CD4-positive, alpha-beta T cell (primary cell): Measurements from ENCODE around the gene CYTIP. TPM values are rescaled to one million over a fixed set of nuclear protein-coding genes. Genes with fewer than 3 reads are reported as not detected.
A peak's percentile ranks its signal among the peaks of the same experiment; 100 is the strongest.
"Not testable (repeated sequence)": the region's sequence is repeated elsewhere in the genome, so short reads cannot be mapped to it uniquely, and the experiment has no call there.

Experiments used
- ATAC-seq: fragments of 200-7000 bp; cut with Tn5 transposase; one replicate; pipeline ENCODE4 v1.10.0; 2022; ENCODE audit warnings: mild to moderate bottlenecking; ENCODE audit not compliant: poor library complexity
- CTCF ChIA-PET: fragments of 350-600 bp; sonication (Branson Sonifier 250); formaldehyde crosslinking; loops from one replicate; lab custom pipeline; 2021; ENCODE audit warnings: antibody characterized with exemption, inconsistent platforms; lab: Charles Lee
- POLR2A ChIA-PET: fragments of 350-600 bp; sonication (Branson Sonifier 250); formaldehyde crosslinking; loops from one replicate; lab custom pipeline; 2021; ENCODE audit warnings: antibody characterized with exemption, inconsistent platforms; lab: Charles Lee
- DNase-seq, 14 experiments: peaks; one replicate each; pipeline ENCODE4 v3.0.0-alpha.2; 2013 to 2020; ENCODE audit warnings: mixed read lengths in 2 of 14
- H3K27ac ChIP-seq, 2 donors: one replicate each; pipeline versions ENCODE4 v1.5.1 to v1.7.0; 2013; ENCODE audit warnings: low read length in 2 of 2, low read depth in 1 of 2, mild to moderate bottlenecking in 1 of 2
- H3K27me3 ChIP-seq, 2 experiments: 1 replicate in 1 of 2; 2 replicates in 1 of 2; pipeline versions ENCODE4 v1.6.1 to v1.7.0; 2013; ENCODE audit warnings: low read length in 2 of 2, control low read depth in 1 of 2, mild to moderate bottlenecking in 1 of 2, moderate library complexity in 1 of 2; ENCODE audit not compliant: insufficient read depth in 2 of 2, control insufficient read depth in 1 of 2
- H3K36me3 ChIP-seq: one replicate; pipeline ENCODE4 v1.6.1; 2013; ENCODE audit warnings: low read length, control low read depth; ENCODE audit not compliant: insufficient read depth
- H3K4me1 ChIP-seq: one replicate; pipeline ENCODE4 v1.6.1; 2013; ENCODE audit warnings: low read length, control low read depth; ENCODE audit not compliant: insufficient read depth
- H3K4me3 ChIP-seq: one replicate; pipeline ENCODE4 v1.5.1; 2013; ENCODE audit warnings: mild to moderate bottlenecking, low read length, moderate library complexity
- H3K9me3 ChIP-seq, 2 experiments: 1 replicate in 1 of 2; 2 replicates in 1 of 2; pipeline versions ENCODE4 v1.6.1 to v1.7.0; 2013; ENCODE audit warnings: low read length in 2 of 2, mild to moderate bottlenecking in 2 of 2, control low read depth in 1 of 2, moderate library complexity in 1 of 2; ENCODE audit not compliant: control insufficient read depth in 1 of 2, insufficient read depth in 1 of 2
- H3K27ac Mint-ChIP-seq: one replicate; pipeline ENCODE4 v1.8.0; 2020; ENCODE audit warnings: mixed read lengths
- H3K27me3 Mint-ChIP-seq: one replicate; pipeline ENCODE4 v1.8.0; 2021; ENCODE audit warnings: mixed read lengths
- H3K36me3 Mint-ChIP-seq: one replicate; pipeline ENCODE4 v1.8.0; 2021; ENCODE audit warnings: low read depth, mixed read lengths
- H3K4me1 Mint-ChIP-seq: one replicate; pipeline ENCODE4 v1.8.0; 2021; ENCODE audit warnings: low read depth, mixed read lengths
- H3K4me3 Mint-ChIP-seq: one replicate; pipeline ENCODE4 v1.8.0; 2020; ENCODE audit warnings: mild to moderate bottlenecking, mixed read lengths
- H3K9me3 Mint-ChIP-seq: one replicate; pipeline ENCODE4 v1.8.0; 2020; ENCODE audit warnings: mixed read lengths
- intact Hi-C, 2 experiments: fragments of 100-400 bp; cut with DNase I in 1 of 2; cut with micrococcal nuclease in 1 of 2; formaldehyde crosslinking; loops; one replicate each; pipeline versions ENCODE4 v1.15.1 to v1.9.0; 2023 to 2025; cut with DNase I, micrococcal nuclease
- total RNA-seq, 174 experiments: library from RNA in 2 of 174; stranded (reverse) in 2 of 174; gene quantifications; one replicate each; pipeline ENCODE4 v1.2.3 and lab custom pipeline; 2021 to 2026
- TF ChIP-seq, protein P1 (sequence below): fragments of 200-600 bp; IDR thresholded peaks from one replicate; pipeline ENCODE4 v1.8.0; 2022; ENCODE audit warnings: antibody characterized with exemption, mild to moderate bottlenecking

Gene CYTIP
- total RNA-seq, 2 experiments from 2014 or later: 474 to 490 TPM

DNA sequence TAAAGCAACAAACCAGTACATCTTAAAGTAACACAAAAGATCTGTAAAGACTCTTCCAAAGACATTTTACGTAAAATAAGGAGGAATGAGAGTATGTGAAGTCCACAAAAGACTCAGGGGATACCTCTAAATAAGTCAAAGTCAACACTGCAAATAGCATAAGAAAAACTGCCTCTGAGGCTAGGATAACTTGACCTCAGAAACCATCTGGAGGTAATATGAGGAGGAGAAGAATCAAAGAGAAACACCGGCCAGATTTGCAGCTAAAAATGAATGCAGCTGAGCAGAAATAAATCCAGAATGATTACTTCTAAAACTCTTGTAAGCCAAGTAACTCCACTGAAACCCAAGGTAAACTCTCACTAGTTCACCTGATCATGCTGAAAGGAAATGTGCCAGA is 66.0 kb downstream of the CYTIP start:
- POLR2A ChIA-PET: interaction anchor here (0.6 kb wide), 1 partner anchor 53 kb away, joined by 3 read pairs; no protein-coding TSS in a partner anchor
- TF ChIP-seq, protein P1, sequence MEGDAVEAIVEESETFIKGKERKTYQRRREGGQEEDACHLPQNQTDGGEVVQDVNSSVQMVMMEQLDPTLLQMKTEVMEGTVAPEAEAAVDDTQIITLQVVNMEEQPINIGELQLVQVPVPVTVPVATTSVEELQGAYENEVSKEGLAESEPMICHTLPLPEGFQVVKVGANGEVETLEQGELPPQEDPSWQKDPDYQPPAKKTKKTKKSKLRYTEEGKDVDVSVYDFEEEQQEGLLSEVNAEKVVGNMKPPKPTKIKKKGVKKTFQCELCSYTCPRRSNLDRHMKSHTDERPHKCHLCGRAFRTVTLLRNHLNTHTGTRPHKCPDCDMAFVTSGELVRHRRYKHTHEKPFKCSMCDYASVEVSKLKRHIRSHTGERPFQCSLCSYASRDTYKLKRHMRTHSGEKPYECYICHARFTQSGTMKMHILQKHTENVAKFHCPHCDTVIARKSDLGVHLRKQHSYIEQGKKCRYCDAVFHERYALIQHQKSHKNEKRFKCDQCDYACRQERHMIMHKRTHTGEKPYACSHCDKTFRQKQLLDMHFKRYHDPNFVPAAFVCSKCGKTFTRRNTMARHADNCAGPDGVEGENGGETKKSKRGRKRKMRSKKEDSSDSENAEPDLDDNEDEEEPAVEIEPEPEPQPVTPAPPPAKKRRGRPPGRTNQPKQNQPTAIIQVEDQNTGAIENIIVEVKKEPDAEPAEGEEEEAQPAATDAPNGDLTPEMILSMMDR: no peak
- Mint-ChIP-seq H3K27ac (no peak overlapping the region), H3K4me1 (peaks cover 54% of the 10 kb centered on the region), H3K27me3 (no peaks in the 10 kb centered on the region), H3K4me3 (peak overlapping the region; percentile 42), H3K36me3 (peaks cover 59% of the 10 kb centered on the region), H3K9me3 (peaks cover 17% of the 10 kb centered on the region)
- Histone ChIP-seq H3K36me3 (peaks cover 5% of the 10 kb centered on the region), H3K27ac (no peak overlapping the region), H3K4me3 (no peak overlapping the region), H3K27me3 (no peaks in the 10 kb centered on the region), H3K9me3 (peaks cover 17 to 18% of the 10 kb centered on the region in 2 experiments), H3K4me1 (no peaks in the 10 kb centered on the region)
- CTCF ChIA-PET: no interaction called here
- intact Hi-C loops: no loop called here
- ATAC-seq (no peak), DNase-seq (no peak)

DNA sequence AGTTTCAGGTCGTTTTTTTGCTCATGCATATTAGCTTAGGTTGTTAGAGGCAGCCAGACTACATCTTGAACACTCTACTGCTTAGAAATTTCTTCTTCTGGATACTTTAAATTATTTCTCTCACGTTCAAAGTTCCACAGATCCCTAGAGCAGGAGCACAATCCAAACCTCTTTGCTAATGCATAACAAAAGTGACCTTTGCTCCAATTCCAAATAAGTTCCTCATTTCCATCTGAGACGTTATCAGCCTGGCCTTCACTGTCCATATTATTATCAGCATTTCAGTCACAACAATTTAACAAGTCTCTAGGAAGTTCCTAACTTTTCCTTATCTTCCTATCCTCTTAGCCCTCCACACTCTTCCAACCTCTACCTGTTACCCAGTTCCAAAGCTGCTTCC is 67.8 kb downstream of the CYTIP start:
- intact Hi-C loops: no loop called here
- Histone ChIP-seq H3K27me3 (no peaks in the 10 kb centered on the region), H3K4me3 (no peak overlapping the region), H3K9me3 (peaks cover 17 to 18% of the 10 kb centered on the region in 2 experiments), H3K36me3 (peaks cover 5% of the 10 kb centered on the region), H3K27ac (no peak overlapping the region), H3K4me1 (no peaks in the 10 kb centered on the region)
- TF ChIP-seq, protein P1: no peak
- Mint-ChIP-seq H3K27me3 (no peaks in the 10 kb centered on the region), H3K9me3 (peaks cover 14% of the 10 kb centered on the region), H3K36me3 (peaks cover 51% of the 10 kb centered on the region), H3K4me1 (peaks cover 38% of the 10 kb centered on the region), H3K4me3 (no peak overlapping the region), H3K27ac (no peak overlapping the region)
- POLR2A ChIA-PET: interaction anchor here (1.0 to 1.2 kb wide), 2 partner anchors 20 to 58 kb away, joined by 3 read pairs; no protein-coding TSS in a partner anchor
- CTCF ChIA-PET: no interaction called here
- DNase-seq (no peak), ATAC-seq (no peak)

DNA sequence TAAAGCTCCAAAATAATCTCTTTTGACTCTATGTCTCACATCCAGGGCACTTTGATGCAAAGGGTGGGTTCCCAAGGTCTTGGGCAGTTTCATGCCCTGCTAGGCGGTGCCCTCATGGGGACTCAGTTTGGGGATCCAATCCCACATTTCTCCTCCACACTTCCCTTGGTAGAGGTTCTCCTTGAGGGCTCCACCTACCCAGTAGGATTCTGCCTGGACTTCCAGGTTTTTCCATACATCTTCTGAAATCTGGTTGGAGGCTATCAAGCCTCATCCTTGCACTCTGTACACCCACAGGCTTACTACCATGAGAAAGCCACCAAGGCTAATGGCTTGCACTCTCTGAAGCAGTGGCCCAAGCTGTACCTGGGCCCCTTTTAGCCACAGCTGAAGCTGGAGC is 68.5 kb downstream of the CYTIP start:
- H3K27ac Mint-ChIP-seq: no peak overlapping the region
- H3K27me3 Mint-ChIP-seq: no peaks in the 10 kb centered on the region
- DNase-seq: no peak
- TF ChIP-seq, protein P1: no peak
- Histone ChIP-seq H3K9me3 (peaks cover 16 to 18% of the 10 kb centered on the region in 2 experiments), H3K4me1 (no peaks in the 10 kb centered on the region), H3K27me3 (no peaks in the 10 kb centered on the region), H3K4me3 (no peak overlapping the region), H3K36me3 (peaks cover 5% of the 10 kb centered on the region), H3K27ac (no peak overlapping the region)
- intact Hi-C loops: no loop called here
- ChIA-PET CTCF (no interaction called here), POLR2A (interaction anchor here (1.0 kb wide), 1 partner anchor 58 kb away, joined by 3 read pairs; no protein-coding TSS in a partner anchor)
- peaks cover 32% of the 10 kb centered on the region for H3K4me1 Mint-ChIP-seq
- peaks cover 14% of the 10 kb centered on the region for H3K9me3 Mint-ChIP-seq
- H3K36me3 Mint-ChIP-seq: peaks cover 44% of the 10 kb centered on the region
- no peak for ATAC-seq
- no peak overlapping the region for H3K4me3 Mint-ChIP-seq

DNA sequence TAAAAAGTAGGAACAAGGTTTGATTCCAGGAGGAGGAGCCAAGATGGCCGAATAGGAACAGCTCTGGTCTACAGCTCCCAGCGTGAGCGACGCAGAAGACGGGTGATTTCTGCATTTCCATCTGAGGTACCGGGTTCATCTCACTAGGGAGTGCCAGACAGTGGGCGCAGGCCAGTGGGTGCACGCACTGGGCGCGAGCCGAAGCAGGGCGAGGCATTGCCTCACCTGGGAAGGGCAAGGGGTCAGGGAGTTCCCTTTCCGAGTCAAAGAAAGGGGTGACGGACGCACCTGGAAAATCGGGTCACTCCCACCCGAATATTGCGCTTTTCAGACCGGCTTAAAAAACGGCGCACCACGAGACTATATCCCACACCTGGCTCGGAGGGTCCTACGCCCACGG is 75.4 kb downstream of the CYTIP start:
- H3K4me1 ChIP-seq, CTCF ChIA-PET, ATAC-seq, H3K36me3 ChIP-seq, POLR2A ChIA-PET, H3K27me3 Mint-ChIP-seq, H3K27ac Mint-ChIP-seq, H3K4me3 ChIP-seq, H3K9me3 Mint-ChIP-seq, H3K9me3 ChIP-seq, DNase-seq, H3K27me3 ChIP-seq, H3K27ac ChIP-seq, H3K4me3 Mint-ChIP-seq: not testable (repeated sequence)
- H3K4me1 Mint-ChIP-seq: peaks cover 39% of the 10 kb centered on the region
- peaks cover 26% of the 10 kb centered on the region for H3K36me3 Mint-ChIP-seq
- intact Hi-C loops: loop anchor here in 1 of 2 experiments (5.0 kb wide), 1 partner anchor 36 kb away; no protein-coding TSS in a partner anchor
